HG03469 (cell line): ENCODE measurements around the gene DENND1C.

Experiments
- ATAC-seq: cut with Tn5 transposase; IDR thresholded peaks from one replicate; pipeline ENCODE4 v1.9.1; 2021; ENCODE audit warnings: mild to moderate bottlenecking, moderate library complexity, moderate number of reproducible peaks; ENCODE audit not compliant: unreplicated experiment

DENND1C gene, protein sequence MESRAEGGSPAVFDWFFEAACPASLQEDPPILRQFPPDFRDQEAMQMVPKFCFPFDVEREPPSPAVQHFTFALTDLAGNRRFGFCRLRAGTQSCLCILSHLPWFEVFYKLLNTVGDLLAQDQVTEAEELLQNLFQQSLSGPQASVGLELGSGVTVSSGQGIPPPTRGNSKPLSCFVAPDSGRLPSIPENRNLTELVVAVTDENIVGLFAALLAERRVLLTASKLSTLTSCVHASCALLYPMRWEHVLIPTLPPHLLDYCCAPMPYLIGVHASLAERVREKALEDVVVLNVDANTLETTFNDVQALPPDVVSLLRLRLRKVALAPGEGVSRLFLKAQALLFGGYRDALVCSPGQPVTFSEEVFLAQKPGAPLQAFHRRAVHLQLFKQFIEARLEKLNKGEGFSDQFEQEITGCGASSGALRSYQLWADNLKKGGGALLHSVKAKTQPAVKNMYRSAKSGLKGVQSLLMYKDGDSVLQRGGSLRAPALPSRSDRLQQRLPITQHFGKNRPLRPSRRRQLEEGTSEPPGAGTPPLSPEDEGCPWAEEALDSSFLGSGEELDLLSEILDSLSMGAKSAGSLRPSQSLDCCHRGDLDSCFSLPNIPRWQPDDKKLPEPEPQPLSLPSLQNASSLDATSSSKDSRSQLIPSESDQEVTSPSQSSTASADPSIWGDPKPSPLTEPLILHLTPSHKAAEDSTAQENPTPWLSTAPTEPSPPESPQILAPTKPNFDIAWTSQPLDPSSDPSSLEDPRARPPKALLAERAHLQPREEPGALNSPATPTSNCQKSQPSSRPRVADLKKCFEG

DNA sequence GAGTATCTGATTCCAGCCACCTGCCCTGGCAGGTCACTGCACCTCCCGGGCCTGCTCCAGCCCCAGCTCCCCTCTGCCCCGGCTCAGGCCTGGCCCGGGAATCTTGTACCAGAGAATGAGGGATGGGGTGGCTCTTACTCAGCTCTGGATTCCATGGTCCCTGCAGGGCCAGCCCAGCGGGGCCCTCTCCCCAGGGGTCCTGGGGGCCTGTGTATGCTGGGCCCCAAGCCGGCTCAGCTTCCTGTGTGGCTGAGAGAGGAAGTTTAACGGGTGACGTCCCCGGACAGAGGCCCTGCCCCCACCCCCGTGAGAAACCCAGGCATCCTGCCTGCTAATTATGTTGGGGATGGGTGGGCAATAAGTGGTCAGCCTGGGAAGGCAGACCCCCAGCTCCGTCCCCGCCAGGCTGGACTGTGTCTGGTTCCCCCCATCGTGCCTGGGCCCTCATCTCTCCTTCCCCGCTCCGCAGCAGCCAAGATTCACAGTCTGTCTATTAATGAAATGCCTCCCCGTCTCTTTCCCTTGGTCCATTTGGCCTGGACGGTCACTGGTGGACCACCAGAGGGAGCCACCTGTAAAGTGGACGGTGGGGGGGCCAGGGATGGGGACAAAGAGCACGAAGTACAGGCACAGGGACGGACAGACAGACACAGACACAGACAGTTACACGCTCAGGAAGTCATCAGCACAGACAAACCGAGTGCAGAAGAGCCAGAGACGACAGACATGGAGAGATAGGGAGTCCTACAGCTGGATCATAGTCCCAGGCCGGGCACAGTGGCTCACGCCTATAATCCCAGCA is at the start of gene DENND1C:
TSS of gene DENND1C (minus strand) at position 247 of the 802 bp plus-strand sequence. CDS start at position 155, 92 bp downstream.
- ATAC-seq, result no peak

- no peak for ATAC-seq
Observed at GRCh38 chr19:6530386-6531162, 49.0 kb upstream of the DENND1C start, which contains the start of gene TNFSF9. TSS of gene TNFSF9 (plus strand) at chr19:6531026. CDS start at chr19:6531037, 11 bp downstream.

DNA sequence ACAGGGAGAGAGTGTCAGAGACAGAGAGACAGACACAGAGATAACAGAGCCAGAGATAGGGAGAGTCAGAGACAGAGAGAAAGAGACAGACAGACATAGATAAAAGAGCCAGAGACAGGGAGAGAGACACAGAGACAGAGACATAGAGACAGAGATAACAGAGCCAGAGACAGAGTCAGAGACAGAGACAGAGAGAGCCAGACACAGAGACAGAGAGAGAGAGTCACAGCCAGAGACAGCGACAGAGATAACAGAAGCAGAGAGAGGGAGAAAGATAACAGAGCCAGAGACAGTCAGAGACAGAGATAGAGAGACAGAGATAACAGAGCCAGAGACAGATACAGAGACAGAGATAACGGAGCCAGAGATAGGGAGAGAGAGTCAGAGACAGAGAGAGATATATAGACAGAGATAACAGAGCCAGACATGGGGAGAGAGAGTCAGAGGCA is 48.4 kb upstream of the DENND1C start:
- ATAC-seq, result no peak

DNA sequence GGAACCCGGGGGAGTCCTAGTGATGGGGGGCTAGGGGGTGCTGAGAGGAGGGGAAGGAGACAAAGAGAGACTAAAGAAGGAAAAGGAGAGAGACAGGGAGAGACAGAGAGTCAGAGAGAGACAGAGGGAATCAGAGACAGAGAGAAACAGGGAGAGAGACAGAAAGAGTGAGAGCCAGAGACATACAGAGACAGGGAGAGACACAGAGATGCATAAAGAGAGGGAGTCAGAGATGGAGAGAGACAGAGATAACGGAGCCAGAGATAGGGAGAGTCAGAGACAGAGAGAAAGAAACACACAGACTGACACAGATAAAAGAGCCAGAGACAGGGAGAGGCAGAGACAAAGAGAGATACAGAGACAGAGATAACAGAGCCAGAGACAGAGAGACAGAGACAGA is 47.8 kb upstream of the DENND1C start:
- no peak for ATAC-seq

GRCh38 chr19:6528544-6529121 is 47.0 kb upstream of the DENND1C start:
- ATAC-seq, result no peak

DNA sequence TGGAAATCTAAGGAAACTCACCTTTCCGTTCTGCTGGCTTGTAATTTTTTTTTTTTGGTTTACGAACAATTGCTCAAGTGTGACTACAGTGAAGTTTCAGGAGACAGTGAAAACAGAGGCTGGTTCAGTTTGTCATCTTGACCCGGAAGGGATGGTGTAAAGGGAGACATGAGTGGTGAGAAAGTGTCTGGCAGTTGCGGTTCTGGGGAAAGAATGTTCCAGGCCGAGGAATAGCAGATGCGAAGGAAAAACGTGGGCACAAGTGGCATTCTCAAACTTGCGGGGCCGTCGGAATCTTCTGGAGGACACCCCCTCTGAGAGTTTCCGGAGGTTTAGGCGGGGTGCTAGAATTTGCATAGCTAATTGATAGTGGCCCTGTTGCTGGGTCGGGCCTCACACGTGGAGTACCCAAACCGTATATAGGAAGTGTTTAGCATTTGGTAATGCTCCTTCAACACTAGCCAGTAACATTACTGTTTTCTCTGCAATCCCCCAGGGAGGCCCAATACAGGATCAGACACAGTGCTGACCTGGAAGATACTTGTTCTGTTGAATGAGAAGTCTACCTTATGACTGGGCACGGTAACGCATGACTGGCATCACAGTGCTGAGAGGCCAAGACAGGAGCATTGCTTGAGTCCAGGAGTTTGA is 46.4 kb upstream of the DENND1C start:
- peak; percentile 37 for ATAC-seq

DNA sequence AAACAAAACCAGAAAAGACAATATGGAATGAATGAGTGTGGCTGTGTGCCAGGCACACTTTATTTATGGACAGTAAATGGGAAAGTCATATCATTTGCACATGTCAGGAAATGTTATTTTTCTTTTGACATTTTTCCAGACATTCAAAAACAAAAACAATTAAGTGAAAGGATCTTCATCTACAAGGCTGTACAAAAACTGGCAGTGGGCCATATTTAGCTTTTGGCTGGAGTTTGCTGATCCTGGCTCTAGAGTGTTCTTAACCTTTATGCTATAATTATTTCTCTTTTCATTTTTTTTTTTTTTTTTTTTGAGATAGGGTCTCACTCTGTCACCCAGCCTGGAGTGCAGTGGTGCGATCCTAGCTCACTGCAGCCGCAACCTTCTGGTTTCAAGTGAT is 42.7 kb upstream of the DENND1C start:
- no peak for ATAC-seq

DNA sequence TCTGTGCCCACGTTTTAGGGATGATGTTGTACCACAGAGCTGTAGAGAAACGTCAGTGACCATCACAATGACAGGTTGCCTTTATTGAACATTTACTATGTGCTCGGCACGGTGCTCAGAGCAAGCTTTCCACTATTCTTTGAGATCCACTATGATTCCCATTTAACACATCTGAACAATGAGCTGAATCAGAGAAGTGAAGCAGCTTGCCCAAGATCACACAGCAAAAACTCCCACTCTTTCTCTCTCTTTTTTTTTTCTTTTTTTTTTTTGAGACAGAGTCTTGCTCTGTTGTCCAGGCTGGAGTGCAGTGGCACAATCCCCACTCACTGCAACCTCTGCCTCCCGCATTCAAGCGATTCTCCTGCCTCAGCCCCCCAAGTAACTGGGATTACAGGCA is 41.1 kb upstream of the DENND1C start:
- ATAC-seq, result no peak

DNA sequence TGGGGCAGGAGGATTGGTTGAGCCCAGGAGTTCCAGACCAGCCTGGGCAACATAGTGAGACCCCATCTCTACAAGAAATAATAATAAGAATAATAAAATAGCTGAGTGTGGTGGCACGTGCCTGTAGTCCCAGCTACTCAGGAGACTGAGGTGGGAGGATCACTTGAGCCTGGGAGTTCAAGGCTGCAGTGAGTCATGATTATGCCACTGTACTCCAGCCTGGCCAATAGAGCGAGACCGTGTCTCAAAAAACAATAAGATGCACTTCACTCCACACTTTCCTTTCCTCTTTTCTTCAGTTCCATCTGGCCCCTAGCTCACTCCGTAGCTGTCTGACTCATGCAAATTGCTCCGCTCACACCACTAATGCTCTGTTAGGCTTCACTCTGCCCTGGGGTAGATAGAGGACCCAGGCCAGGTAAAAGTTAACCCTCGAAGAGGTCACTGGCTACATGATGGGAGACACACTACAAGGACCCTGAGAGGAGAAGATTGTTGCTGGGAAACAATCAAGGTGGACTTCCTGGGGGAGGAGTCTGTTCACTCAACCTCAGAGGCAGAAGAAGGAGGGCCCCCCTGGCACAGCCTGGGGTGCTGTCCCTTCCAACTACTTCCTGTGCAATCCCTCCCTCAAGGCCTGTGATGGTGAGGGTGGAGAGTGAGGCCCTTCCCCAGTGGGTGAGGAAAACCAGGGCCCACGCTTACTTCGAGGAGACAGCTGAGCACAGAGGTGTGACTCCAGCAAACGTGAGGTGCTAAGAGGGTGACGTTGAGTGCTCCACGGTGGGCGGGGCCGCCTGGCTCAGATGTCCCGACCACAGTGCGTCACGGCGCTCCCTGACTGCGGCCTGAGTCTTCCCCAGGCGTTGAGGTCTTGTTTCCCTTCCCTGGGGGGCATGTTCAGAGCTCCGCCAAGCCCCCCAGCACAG is 40.4 kb upstream of the DENND1C start:
- ATAC-seq, result peak; percentile 37

GRCh38 chr19:6519289-6519688 is 37.7 kb upstream of the DENND1C start:
- ATAC-seq, result no peak

GRCh38 chr19:6518145-6518911 is 36.7 kb upstream of the DENND1C start:
- no peak for ATAC-seq

DNA sequence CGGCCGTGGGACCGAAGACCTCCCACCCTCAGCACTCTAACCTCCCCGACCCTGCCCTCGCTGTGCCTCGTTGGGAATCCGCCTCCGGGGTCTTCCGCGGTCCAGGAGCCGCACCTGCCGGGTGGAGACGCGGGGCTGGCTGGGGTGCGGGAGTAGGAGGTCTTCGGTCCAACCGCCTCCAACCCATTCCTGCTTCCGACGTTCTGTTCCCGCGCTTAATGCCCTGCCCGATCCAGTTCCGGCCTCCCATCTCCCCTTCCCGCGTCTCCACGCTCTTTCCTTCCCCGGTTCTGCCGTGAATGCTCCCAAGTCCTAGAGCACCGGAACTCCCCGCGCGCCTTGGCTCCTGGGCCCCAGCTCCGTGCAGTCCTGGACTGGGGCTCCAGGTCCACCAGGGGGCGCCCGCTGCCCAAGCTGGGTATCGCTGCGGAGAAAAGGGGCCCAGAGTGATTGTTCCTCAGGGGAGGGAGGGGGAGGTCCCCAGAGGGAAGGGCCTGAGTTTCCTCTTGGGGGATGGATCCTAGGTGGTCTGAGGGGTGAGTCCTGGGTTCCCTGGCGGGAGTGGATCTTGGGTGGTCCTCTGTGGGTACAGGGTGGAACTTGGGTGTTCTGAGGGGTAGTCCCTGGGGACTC is 35.2 kb upstream of the DENND1C start:
- ATAC-seq, result no peak

DNA sequence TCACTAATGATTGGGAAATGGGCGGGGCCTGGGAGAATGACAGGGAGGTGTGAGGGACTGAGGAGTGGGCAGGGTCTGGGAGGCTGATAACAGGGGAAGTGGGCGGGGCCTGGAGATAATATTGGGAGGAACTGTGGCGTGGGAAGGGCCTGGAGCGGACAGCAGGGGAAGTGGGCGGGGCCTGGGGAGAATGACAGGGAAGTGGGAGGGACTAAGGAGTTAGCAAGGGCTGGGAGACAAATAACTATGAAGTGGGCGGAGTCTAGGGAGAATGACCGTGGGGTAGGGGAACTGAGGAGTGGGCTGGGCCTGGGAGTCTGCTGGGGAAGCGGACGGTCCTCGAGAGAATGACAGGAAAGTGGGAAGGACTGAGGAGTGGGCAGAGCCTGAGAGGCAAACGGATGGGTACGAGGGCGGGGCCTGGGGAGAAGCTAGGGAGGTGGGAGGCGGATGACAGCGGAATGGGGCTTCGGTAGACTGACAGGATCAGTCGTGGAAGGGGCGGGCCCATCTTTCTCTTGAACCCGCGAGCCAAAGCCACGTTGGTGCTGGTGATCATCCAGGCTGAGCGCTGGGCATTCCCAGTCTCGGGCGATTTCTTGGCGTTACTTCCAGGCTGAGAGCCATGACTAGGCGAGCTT is 34.6 kb upstream of the DENND1C start:
- peak; percentile 30 for ATAC-seq

DNA sequence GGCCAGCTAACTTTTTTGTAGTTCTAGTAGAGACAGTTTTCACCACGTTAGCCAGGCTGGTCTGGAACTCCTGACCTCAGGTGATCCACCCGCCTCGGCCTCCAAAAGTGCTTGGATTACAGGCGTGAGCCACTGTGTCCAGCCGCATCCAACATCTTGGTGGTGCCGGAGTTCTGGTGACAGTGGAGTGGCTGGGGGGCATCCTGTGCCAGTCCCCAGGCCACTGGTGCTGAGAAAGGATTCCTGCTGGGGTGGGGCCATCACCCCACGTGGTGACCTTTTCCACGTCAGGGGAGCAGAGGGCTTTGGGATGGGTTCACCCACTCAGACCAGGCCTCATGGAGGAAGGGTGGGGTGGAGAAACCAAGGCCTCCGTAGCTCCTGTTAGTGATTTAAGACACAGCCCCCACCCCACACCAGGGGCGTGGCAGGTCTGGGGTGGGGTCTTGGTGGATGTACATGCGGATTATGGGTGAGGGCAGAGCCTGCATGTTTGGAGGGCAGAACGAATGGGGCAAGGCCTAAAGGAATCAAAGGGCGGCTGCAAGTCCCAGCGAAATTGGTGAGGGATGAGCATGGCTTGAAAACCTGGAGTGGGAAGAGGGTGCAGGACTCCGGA is 33.4 kb upstream of the DENND1C start:
- no peak for ATAC-seq

- no peak for ATAC-seq
Observed at GRCh38 chr19:6514089-6514488, 32.5 kb upstream of the DENND1C start.

- no peak for ATAC-seq
Observed at GRCh38 chr19:6510618-6511017, 29.0 kb upstream of the DENND1C start.
